ENCODE measurements around the gene MON2. TPM values are rescaled to one million over a fixed set of nuclear protein-coding genes. Genes with fewer than 3 reads are reported as not detected.
"Not testable (repeated sequence)": the region's sequence is repeated elsewhere in the genome, so short reads cannot be mapped to it uniquely, and the experiment has no call there.

The MON2 gene
- polyA plus RNA-seq, 1 experiment, result 7.8 TPM

DNA sequence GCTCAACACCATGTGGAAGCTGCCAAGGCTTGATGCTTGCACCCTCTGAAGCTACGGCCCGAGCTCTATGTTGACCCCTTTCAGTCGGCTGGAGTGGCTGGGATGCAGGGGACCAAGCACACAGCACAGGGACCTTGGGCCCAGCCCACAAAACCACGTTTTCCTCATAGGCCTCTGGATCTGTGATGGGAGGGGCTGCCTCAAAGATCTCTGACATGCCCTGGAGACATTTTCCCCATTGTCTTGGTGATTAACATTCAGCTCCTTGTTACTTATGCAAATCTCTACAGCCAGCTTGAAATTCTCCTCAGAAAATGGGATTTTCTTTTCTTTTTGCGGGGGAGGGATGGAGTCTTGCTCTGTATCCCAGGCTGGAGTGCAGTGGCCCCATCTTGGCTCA lies 46.3 kb downstream of the MON2 start:
- no peak overlapping the region for H3K4me3 ChIP-seq (ENCODE audit: low read depth, low read length)
- no peak for DNase-seq (ENCODE audit: low read depth)
- TF ChIP-seq, protein P1, sequence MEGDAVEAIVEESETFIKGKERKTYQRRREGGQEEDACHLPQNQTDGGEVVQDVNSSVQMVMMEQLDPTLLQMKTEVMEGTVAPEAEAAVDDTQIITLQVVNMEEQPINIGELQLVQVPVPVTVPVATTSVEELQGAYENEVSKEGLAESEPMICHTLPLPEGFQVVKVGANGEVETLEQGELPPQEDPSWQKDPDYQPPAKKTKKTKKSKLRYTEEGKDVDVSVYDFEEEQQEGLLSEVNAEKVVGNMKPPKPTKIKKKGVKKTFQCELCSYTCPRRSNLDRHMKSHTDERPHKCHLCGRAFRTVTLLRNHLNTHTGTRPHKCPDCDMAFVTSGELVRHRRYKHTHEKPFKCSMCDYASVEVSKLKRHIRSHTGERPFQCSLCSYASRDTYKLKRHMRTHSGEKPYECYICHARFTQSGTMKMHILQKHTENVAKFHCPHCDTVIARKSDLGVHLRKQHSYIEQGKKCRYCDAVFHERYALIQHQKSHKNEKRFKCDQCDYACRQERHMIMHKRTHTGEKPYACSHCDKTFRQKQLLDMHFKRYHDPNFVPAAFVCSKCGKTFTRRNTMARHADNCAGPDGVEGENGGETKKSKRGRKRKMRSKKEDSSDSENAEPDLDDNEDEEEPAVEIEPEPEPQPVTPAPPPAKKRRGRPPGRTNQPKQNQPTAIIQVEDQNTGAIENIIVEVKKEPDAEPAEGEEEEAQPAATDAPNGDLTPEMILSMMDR (IDR thresholded peaks at IDR 0.05; ENCODE audit: insufficient read depth, low read depth, low read length), result no peak
- no peaks in the 10 kb centered on the region for H3K27me3 ChIP-seq (ENCODE audit: control insufficient read depth, insufficient read depth, low read length)
- ChIA-PET CTCF (interaction anchor here (0.6 kb wide), 1 partner anchor 18 kb away, joined by 3 read pairs; no protein-coding TSS in a partner anchor), POLR2A (no interaction called here)
- no peaks in the 10 kb centered on the region; the same call in 1 of the 2 replicates for H3K36me3 ChIP-seq (ENCODE audit: control insufficient read depth, insufficient read depth, low read length)

DNA sequence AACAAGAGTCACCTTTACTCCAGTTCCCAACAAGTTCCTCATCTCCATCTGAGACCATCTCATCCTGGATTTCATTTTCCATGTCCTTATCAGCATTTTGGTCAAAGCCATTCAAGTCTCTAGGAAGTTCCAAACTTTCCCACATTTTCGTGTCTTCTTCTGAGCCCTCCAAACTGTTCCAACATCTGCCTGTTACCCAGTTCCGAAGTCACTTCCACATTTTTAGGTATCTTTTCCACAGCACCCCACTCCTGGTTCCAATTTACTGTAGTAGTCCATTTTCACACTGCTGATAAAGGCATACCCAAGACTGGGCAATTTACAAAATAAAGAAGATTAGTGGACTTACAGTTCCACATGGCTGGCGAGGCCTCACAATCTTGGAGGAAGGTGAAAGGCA lies 47.5 kb downstream of the MON2 start:
- H3K27me3 ChIP-seq (ENCODE audit: control insufficient read depth, insufficient read depth, low read length); DNase-seq (ENCODE audit: low read depth); H3K36me3 ChIP-seq (ENCODE audit: control insufficient read depth, insufficient read depth, low read length); CTCF ChIA-PET; H3K4me3 ChIP-seq (ENCODE audit: low read depth, low read length): not testable (repeated sequence)
- POLR2A ChIA-PET, result interaction anchor here (0.6 kb wide), 1 partner anchor 82 kb away, joined by 3 read pairs; no protein-coding TSS in a partner anchor

DNA sequence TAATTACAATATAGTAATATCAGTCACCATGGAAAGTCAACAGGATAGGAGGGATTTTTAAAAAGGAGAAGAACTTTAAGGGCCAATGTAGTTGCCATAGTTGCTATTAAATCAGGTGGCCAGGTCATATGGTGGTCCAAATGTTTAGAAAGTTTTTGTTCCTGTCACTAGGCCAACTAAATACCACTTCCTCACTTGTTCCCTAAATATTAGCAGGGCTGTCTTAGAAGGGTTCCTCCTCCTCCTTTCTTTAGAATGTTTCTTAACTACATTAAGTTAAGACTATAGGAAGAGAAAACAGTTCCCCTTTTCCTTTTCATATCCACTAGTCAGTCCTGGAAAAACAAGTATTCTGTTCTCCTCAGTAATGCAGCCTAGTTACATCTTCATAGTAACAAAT lies 50.3 kb downstream of the MON2 start:
- Histone ChIP-seq H3K27me3 (ENCODE audit: control insufficient read depth, insufficient read depth, low read length) (no peaks in the 10 kb centered on the region), H3K4me3 (ENCODE audit: low read depth, low read length) (no peak overlapping the region), H3K36me3 (ENCODE audit: control insufficient read depth, insufficient read depth, low read length) (no peaks in the 10 kb centered on the region; the same call in 1 of the 2 replicates)
- TF ChIP-seq, protein P1 (IDR thresholded peaks at IDR 0.05; ENCODE audit: insufficient read depth, low read depth, low read length), result no peak
- no peak for DNase-seq (ENCODE audit: low read depth)
- ChIA-PET CTCF (no interaction called here), POLR2A (no interaction called here)

DNA sequence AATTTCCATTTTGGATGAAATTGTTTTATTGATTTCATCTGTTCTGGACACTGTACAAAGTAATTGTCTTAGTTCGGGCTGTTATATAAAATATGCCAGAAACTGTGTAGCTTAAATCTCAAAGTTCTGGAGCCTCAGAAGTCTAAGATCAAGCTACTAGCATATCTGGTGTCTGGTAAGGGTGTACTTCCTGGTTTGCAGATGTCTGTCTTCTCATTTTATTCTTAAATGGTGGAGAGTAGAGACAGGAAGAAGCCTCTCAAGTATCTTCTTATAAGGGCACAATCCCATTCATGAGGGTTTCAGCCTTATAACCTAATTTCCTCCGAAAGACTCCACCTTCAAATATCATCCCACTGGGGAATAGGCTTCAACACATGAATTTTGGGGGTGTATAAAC lies 51.3 kb downstream of the MON2 start:
- no peak for DNase-seq (ENCODE audit: low read depth)
- Histone ChIP-seq H3K4me3 (ENCODE audit: low read depth, low read length) (no peak overlapping the region), H3K36me3 (ENCODE audit: control insufficient read depth, insufficient read depth, low read length) (no peaks in the 10 kb centered on the region; the same call in 1 of the 2 replicates), H3K27me3 (ENCODE audit: control insufficient read depth, insufficient read depth, low read length) (no peaks in the 10 kb centered on the region)
- ChIA-PET CTCF (no interaction called here), POLR2A (no interaction called here)
- TF ChIP-seq, protein P1 (IDR thresholded peaks at IDR 0.05; ENCODE audit: insufficient read depth, low read depth, low read length), result no peak

DNA sequence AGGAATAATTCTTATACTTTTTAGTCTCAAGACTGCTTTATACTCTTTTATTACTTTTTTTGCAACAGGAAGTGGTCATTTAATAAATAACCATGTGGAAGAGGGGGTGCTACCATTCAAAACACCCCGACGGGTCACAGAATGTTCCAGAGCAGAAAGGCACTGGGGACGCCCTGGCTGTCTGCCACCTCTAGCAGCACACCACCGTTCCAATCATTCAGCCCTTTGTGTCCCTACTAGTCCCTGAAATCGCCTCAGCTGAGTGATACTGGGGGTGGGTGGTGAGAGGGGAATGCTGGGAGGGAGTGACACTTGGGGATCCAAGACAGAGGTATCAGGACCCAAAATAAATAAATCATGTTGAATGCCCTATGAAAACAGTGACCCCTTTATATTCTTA lies 52.4 kb downstream of the MON2 start:
- no peak overlapping the region for H3K4me3 ChIP-seq (ENCODE audit: low read depth, low read length)
- POLR2A ChIA-PET, result no interaction called here
- H3K27me3 ChIP-seq (ENCODE audit: control insufficient read depth, insufficient read depth, low read length), result no peaks in the 10 kb centered on the region
- TF ChIP-seq, protein P1 (IDR thresholded peaks at IDR 0.05; ENCODE audit: insufficient read depth, low read depth, low read length), result no peak
- CTCF ChIA-PET, result interaction anchor here (0.8 to 1.3 kb wide), 2 partner anchors 25 to 275 kb away, joined by 3 read pairs; no protein-coding TSS in a partner anchor
- no peak for DNase-seq (ENCODE audit: low read depth)
- no peaks in the 10 kb centered on the region; the same call in 1 of the 2 replicates for H3K36me3 ChIP-seq (ENCODE audit: control insufficient read depth, insufficient read depth, low read length)

DNA sequence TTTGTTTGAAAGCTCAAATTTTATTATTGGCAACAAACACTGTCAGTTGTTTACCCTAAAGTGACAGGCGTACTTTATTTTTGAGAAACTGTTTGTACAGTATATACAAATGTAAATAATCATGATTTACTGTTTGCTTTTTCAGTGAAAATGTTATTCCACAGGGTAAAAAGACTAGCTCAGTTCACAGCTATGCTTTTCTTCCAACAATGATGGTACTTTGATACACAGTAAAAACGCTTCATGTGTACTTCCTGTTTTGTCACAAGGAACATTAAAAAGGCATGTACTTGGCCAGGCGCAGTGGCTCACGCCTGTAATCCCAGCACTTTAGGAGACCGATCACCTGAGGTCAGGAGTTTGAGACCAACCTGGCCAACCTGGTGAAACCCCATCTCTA lies 53.7 kb downstream of the MON2 start:
- ChIA-PET CTCF (interaction anchor here (1.3 kb wide), 1 partner anchor 274 kb away, joined by 3 read pairs; no protein-coding TSS in a partner anchor), POLR2A (no interaction called here)
- TF ChIP-seq, protein P1 (IDR thresholded peaks at IDR 0.05; ENCODE audit: insufficient read depth, low read depth, low read length), result no peak
- Histone ChIP-seq H3K4me3 (ENCODE audit: low read depth, low read length) (no peak overlapping the region), H3K36me3 (ENCODE audit: control insufficient read depth, insufficient read depth, low read length) (no peaks in the 10 kb centered on the region; the same call in 1 of the 2 replicates), H3K27me3 (ENCODE audit: control insufficient read depth, insufficient read depth, low read length) (no peaks in the 10 kb centered on the region)
- DNase-seq (ENCODE audit: low read depth), result no peak
